Activated T-helper 9 cell treated with anti-CD3 and anti-CD28 coated beads, Interleukin-2, amount 50 U/mL, for 16 hours (primary cell): ENCODE results near the gene MGAT2.
A peak's percentile ranks its signal among the peaks of the same experiment; 100 is the strongest.
"Not testable (repeated sequence)": the region's sequence is repeated elsewhere in the genome, so short reads cannot be mapped to it uniquely, and the experiment has no call there.

Experiments used
- DNase-seq: peaks from one replicate; pipeline ENCODE4 v3.0.0-alpha.2; 2020; ENCODE audit warnings: low read depth

Gene MGAT2

DNA sequence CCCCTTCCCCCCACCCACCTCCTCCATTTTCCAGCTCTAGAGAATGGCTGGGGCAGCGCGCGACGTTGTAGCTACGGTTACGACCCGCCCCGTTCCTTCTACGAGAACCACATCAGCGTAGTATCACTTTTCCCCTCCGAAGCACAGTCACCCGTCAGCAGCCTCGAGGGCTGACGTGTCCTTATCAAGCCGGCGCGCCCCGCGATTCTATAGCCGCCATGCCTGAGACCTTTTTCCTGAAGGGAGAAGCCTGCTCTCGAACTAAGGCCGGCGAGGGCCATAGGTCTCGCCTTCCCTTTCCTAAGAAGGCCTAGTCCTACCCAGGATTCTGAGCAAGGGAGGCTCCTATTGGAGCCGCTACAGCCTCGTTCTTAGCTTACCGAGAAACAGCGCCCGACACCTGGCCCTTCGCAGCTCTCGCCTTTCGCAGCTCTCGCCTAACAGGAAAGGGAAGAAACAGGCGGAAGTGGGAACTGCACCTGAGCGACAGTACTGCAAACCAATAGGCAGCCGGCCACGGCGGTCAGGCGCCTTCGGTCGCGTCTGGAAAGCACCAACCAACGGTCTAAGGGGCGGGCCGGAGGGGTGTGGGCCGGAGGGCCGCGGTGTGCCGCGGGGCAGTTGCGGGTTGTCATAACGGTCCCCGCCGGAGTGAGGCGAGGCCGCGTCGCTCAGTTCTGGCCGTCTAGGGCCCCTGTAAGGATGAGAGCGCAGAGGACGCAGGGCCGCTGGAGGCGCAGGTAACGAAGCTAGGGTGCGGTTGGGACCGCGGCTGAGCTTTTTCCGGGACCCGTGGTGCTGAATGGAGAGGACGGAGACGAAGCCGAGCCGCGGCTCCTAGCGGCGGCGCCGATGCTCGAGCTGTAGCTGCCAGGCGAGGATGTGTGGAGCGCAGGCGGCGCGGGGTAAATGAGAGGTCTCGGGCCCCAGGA, at the start of gene MGAT2, which contains the start of gene RPL36AL:
MGAT2 (plus strand) TSS at position 618 of the 932 bp plus-strand sequence. CDS start 470 bp downstream, outside the sequence.
RPL36AL (minus strand) TSS at position 445 of the 932 bp plus-strand sequence. CDS start 1,522 bp downstream, outside the sequence.
- peak; percentile 92 for DNase-seq

DNA sequence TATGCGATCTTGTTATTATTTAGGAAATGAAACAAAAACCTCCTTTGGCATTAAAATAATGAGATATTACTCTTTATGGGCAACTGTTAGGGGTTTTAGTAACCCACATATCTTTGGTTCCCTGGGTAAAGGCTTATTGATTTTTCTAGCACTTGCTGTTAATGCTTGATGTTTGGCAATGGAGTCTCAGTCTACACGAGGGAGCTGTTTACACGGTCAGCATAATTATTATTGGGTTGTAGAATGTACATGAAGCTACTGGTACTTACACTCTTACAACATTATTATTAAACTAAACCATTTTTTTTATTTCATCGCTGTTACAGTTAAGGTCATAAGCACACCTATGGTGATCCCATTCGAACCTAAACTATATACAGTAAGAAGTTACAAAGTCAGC, 46.6 kb upstream of the MGAT2 start:
- no peak for DNase-seq

DNA sequence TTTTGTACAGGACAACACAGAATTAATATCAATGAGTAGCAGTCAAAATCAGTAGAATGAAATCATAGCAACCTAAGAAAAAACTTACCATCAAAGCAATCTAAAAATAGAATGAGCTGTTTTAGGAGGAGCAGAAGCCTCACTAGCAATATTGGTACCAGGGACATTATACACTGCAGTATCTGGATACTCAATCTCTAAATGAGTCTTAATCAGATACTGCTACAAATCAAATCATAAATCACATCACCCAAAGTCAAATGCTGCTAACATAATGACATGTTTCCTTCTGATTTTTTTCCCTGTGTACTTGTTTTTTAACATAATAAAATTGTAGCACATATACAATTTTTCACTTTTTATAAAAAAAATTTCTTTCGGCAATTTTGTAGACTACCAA, 42.5 kb upstream of the MGAT2 start:
- no peak for DNase-seq

DNA sequence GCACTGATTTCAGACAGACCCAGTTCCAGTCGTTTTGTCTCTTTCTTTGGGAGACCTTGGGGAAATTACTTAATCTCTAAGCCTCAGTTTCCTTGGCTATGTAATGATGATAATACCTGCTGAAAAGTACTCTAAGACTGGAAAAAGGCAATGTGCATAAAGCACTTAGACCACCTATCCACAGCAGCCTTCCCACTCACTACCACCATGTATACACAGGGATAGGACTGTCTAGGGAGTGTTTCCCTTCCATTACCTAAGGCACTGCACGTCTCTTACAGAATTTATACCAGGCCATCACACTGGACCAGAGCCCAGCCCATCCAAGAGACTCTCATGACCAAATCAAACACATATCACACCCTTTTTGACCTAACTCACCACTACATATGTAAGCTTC, 40.8 kb upstream of the MGAT2 start:
- no peak for DNase-seq

DNA sequence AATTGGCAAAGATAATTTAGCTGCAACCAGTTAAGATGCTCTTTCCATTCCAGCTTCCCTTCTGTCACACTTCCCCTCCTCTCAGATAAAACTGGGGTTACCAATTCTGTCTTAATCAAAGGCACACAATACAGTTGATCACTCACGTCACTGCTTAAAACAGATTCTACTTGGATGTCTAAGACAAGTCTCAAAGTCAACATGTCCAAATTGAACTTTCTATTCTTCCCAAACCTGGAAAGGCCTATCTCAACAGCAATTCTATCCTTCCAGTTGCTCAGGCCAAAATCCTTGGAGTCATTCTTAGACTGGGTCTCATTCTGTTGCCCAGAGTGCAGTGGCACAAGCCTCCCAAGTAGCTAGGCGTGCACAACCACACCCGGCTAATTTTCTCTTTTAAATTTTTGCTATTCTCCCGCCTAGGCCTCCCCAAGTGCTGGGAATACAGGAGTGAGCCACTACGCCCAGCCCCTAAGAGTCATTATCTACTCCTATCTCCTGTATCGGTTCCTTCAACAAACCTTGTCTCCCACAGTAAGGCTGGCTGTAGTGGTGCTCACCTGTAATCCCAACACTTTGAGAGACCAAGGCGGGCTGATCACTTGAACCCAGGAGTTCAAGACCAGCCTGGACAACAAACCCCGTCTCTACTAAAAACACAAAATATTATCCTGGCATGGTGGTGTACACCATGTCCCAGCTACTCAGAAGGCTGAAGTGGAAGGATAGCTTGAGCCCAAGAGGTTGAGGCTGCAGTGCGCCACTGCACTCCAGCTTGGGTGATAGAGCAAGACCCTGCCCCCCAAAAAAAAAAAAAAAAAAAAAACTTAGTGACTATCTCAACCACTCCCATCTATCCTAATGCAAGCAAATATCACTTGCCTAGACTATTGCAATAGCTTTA, 39.1 kb upstream of the MGAT2 start:
- DNase-seq: no peak

DNA sequence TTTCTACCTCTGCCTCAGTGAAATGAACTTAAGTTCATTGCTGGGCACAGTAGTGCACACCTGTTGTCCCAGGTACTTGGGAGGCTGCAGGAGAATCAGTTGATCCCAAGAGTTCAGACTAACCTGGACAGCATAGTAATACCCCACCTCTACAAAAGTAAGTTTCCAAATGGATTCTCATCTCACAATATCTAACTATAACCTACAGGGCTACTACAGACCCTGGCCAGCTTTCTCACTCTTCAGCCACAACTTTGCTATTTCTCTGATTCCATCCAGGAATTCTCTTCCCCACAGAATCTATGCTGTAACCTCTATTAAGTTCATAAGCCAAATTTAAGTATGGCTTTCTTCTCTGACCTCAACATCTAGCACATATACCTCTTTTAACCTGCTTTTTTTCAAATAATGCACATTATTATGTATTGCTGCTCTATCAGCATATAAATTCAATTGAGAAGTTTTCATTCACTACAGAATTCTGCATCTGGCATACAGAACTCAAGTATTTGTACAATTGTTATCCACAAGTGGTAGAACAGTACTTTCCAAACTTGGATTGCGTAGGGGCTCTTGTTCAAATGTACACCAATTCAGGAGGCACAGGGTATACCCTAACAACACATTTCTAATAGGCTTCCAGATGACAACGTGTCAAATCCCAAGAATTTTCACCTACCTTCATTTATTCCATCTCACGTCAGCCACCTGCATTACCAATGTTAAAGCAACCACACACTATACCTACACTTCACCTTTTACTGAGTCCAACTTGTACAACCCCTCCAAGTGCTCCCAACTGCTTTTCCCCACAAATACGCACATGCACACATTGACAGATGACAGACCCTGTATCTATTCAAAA, 38.3 kb upstream of the MGAT2 start:
- DNase-seq: no peak

DNA sequence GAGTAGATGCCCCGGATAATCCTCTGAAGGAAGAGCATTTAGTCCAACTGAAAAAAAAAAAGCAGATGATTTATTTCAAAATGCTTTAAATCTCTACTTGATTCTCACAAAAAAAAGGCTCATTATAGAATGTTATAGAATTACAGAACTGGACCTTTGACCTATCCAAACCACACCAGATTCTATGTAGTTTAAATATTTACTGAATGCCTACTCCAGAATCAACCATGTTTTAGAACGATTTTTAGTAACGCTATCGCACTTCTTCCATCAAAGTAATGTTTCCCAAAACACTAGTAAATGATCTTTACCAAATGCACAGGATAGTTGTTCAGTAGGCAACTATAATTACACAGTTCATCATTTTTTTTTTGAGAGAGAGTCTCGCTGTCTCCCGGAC, 37.0 kb upstream of the MGAT2 start:
- DNase-seq: no peak

DNA sequence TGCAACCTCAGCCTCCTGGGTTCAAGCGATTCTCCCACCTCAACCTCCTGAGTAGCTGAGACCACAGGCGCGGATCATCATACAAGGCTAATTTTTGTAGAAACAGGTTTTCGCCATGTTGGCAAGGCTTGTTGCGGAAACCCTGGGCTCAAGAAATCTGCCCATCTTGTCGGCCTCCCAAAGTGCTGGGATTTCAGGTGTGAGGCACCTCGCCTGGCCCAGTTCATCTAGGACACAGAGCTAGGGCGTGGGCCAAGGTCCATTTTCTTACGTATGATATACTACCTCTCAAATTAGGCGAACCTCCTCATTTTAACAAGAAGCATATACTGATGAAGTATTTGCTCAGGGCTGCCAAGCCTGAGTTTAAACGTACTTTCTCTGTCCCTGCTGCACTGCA, 36.5 kb upstream of the MGAT2 start:
- DNase-seq: no peak

DNA sequence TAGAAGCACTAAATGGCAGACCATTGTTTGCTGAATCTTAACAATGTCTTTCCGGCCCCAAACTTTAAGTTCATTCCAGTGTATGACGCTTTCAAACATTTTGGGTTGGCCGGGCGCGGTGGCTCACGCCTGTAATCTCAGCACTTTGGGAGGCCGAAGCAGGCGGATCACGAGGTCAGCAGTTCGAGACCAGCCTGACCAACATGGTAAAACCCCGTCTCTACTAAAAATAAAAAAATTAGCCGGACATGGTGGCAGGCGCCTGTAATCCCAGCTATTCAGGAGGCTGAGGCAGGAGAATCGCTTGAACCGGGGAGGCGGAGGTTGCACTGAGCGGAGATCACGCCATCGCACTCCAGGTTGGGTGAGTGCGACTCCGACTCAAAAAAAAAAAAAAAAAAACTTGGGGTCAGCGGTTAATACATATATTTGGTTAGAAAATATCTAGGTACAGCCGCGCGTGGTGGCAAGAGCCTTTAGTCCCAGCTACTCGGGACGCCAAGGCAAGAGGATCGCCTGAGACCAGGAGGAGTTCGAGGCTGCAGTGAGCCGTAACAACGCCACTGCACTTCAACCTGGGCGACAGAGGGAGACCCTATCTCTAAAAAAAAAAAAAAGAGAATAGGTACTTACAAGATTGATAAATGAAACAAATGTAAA, 35.5 kb upstream of the MGAT2 start:
- not testable (repeated sequence) for DNase-seq

DNA sequence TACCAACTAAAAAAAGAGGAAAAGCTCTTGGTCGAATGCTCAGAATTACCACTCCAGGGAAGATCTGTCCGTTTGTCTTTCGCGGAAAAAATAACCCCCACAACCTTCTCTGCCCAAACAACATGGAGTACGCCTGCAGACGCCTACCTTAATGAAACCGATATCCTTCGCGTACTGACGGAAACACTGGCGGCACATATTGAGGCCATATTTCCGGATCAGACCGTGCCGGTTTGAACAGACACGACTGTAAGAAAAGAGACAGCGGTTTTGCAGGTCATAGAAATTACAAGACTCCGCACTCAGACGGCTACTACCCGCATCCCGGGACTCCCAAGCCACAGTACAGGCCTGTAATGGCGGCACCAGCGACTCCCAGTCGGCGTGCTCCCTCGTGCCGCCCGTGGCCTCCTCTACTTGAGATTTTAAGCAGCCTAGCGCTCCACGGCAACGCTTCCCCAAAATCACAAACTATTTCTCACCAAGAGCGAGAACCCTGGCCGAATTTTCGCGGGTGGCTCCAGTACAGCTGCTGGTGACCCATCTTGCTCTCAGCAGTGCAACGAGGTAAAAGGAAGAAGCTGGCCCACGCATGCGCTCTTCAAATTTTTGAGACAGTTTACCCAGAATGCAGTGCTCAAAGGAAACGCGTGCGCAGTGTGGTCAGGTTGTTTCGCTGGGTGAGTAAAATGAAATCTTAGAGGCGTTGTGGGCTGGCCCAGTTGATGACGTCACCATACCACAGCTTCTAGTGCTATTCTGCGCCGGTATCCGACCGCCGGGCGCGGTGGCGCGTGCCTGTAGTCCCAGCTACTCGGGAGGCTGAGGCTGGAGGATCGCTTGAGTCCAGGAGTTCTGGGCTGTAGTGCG, 34.6 kb upstream of the MGAT2 start, which contains the start of gene RPS29:
RPS29 (minus strand) TSS at position 578 of the 870 bp plus-strand sequence; CDS start at position 544, 34 bp downstream.
- peak; percentile 96 for DNase-seq

DNA sequence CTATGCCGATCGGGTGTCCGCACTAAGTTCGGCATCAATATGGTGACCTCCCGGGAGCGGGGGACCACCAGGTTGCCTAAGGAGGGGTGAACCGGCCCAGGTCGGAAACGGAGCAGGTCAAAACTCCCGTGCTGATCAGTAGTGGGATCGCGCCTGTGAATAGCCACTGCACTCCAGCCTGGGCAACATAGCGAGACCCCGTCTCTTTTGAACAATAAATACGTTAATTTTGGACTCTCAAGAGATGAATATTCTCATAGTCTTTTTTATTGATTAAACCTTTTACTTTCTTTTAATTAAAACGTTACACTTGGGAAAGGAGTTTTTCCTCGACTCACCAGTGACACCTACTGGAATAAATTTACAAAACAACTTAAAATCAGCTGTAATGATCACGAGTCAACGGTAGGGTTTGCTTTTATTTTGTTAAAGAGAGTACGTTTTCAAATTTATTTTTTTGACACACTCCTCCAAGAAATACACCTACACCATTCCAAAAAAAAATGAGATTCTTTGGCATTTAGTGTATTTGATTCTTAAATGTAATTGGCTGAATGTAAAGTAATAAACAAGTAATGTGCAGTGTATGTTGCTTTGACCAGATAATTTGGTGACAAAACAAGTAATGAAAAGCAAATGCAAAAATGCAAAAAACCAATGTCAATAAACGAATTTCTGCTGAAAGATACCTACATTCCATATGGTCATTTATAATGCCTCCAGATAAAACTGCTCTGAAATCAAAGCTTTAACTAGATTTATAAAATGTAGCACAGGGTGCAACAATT, 33.7 kb upstream of the MGAT2 start:
- peak; percentile 28 for DNase-seq

DNA sequence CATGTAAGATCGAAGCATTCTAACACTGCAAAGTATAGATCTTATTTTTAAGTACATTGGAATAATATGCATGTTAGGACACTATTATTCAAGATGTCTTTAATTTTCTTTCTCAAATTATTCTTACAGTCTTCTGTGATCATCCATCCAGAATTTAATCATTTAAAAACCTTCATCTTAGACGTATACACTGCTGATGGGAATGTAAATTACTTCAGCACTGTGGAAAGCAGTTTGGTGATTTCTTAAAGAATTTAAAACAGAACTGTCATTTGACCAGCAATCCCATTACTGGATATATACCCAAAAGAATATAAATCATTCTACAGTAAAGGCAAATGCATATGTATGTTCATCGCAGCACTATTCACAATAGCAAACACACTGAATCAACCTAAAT, 31.2 kb upstream of the MGAT2 start:
- DNase-seq: no peak

DNA sequence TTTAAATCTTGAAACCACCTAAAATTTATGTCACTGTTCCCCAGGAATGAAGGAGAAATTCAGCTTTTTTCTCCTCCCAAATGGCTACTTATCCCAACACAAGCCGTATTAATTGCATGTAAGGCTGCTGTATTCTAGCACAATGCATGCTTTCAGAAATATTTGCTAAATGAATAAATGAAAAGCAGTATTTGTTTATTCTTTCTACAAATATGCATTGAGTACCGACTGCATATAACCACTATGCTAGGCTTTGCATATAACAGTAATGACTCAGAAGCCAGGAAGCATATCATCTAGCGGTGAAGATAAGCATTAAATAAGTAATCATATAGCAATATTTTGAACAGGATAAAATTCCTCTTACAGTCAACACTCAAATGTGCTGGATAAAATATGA, 27.6 kb upstream of the MGAT2 start:
- DNase-seq: no peak

DNA sequence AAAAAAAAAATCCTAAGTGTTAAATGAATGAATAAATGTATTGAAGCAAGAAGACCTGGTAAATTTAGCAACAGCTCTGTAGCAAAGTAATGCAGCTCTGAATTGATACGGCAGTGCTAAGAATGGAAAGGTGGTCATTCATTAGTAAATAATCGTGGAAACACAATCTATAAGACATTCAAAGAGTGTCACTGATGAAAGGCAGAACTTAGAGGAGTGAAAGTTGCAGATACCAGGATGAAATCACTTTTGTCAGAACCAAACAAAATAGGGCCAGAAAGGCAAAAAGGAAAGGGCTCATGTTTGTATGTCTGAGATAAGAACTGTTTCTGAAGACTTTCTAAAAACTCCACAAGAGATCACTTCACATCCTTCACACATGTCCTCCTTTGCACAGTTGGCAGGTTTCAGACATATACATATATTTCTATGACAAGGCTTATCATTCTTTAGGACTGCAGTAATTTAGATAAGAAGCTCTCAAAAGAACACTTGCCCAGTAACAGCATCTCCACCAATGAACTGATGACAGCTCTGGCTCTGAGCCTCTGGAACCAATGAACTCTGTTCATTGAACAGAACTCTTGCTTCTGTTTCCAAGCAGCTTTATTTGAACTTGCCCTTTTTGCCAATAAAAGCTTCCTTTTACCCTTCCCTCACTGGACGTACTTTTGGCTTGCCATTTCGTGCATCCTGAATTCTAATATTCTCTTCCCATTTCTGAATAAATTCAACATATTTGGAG, 26.1 kb upstream of the MGAT2 start:
- DNase-seq: no peak

DNA sequence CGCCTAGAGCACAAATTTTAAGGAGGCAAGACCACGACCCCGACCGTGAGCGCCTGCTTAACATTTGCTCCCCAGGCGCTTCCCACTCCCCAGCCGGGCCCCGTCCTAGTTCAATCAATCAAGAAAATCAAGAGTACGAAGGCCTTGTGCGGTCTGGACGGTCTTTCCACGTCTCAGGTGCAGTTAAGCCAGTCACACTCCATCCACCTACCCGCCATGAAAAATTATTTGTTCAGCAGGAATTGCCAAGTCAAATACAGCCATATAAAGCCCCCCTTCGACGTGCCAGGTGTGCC, 22.5 kb upstream of the MGAT2 start:
- DNase-seq: no peak

DNA sequence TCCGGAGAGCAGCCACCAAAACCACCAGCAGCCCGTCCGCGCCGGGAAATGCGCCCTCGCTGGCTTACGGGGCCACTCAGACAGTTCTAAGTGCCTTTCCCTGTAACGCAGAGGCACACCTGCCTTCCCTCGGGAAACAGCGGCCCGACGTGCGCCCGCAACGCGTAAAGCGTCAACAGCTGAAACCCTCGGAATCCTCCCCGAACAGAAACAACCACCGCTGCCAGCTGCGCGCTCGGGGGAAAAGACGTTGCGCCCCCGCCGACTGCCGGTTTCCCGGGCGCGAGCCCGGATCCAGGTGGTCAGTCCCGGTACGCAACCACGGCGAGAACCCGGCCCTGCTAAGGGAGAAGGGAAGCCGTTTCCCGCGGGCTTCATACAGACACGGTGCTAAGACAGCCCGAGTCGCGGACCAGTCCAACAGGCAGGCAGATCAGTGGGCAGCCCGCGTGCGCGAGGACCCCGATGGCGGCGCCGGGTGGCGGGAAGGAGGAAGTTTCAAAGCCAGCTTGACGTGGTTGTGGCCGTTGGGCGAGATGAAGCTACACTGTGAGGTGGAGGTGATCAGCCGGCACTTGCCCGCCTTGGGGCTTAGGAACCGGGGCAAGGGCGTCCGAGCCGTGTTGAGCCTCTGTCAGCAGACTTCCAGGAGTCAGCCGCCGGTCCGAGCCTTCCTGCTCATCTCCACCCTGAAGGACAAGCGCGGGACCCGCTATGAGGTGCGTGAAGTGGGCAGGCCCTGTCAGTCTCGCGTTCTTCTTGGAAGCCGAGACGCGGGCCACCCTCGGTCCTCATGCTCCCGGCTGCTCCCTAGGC, 21.9 kb upstream of the MGAT2 start, which contains the start of gene LRR1:
LRR1 (plus strand) TSS at position 456 of the 816 bp plus-strand sequence; CDS start at position 537, 81 bp downstream.
- DNase-seq: peak; percentile 77

DNA sequence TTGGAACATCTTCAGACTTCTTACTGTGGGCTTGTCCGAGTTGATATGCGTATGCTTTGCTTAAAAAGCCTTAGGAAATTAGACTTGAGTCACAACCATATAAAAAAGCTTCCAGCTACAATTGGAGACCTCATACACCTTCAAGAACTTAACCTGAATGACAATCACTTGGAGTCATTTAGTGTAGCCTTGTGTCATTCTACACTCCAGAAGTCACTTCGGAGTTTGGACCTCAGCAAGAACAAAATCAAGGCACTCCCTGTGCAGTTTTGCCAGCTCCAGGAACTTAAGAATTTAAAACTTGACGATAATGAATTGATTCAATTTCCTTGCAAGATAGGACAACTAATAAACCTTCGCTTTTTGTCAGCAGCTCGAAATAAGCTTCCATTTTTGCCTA, 13.0 kb upstream of the MGAT2 start:
- DNase-seq: no peak

DNA sequence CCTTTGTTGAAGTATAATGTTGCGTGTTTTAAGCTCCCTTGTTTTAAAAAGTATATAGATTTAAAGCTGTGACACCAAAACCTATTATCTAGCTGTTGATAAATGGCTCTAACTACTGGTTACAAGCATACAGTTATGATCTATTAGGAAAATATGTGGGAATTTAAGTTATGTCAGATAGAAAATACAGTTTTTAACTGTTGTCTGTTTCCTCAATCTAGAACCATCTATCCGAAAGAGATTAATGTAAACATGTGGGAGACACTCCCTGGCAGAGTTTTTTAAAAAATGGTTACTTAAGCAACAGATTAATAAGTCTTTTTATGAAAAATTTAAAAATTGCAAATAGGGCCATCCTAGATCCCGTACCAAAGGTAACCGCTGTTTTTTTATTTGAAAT, 8.3 kb upstream of the MGAT2 start:
- no peak for DNase-seq
